Left lobe of liver (tissue), 2 donors: ENCODE data around the gene AKT1. TPM values are rescaled to one million over a fixed set of nuclear protein-coding genes. Genes with fewer than 3 reads are reported as not detected.
A peak's percentile ranks its signal among the peaks of the same experiment; 100 is the strongest.
"Not testable (repeated sequence)": the region's sequence is repeated elsewhere in the genome, so short reads cannot be mapped to it uniquely, and the experiment has no call there.

Experiments used
- ATAC-seq: fragments of 200-7000 bp; cut with Tn5 transposase; one replicate; pipeline ENCODE4 v1.9.1; 2020; ENCODE audit warnings: mild to moderate bottlenecking, moderate library complexity
- DNase-seq: peaks from one replicate; pipeline ENCODE4 v3.0.0-alpha.2; 2020; ENCODE audit warnings: low spot score
- total RNA-seq: library from RNA; stranded (reverse); gene quantifications from one replicate; pipeline ENCODE4 v1.2.1, GENCODE V29; 2021
- donor health status: DM: no; HTN: no; CAD: no; lungs with moderate emphysema.
- donor health status: DM: no; HTN: yes; CAD: no.

Gene AKT1
- 90.1 TPM for total RNA-seq

DNA sequence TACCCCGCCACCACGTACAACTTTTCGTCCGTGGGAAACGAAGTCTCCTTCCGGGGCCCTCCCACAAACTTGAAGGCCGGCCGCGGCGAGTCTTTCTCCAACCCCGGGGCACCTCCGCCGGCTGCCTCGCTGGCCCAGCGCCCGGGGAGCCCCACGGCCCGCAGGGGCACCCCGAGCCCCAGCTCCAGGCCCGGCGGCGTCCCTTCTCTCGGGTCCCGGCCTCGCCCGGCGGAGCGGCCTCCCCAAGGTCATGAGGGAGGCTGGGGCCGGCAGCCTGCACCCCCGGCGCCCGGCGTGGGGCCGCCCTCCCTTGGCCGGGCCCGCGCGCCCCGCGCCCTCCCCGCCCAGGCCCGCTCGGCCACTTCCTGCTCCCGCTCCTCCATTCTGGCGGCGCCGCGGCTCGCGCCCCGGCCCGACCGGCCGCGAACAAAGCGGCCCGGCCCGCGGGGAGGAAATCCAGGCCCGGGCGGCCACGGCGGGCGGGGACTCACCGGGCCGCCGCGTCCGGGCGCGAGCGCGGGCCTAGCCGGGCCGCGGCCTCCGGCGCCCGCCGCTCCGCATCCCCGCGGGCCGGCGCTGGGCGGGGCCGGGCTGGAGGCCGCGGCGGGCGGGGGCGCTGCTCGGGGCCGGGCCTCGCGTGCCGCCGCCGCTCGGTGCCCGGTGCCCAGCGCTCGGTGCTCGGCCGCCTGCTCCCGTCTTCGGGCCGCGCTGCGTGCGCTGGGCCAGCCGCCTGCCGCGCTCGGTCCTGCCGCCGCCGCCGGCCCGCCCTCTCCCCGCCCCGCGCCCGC lies at the start of gene AKT1:
TSS of gene AKT1 (minus strand) at position 756 of the 788 bp plus-strand sequence. CDS start 3,105 bp downstream, outside the sequence.
- ATAC-seq (no peak), DNase-seq (no peak)

DNA sequence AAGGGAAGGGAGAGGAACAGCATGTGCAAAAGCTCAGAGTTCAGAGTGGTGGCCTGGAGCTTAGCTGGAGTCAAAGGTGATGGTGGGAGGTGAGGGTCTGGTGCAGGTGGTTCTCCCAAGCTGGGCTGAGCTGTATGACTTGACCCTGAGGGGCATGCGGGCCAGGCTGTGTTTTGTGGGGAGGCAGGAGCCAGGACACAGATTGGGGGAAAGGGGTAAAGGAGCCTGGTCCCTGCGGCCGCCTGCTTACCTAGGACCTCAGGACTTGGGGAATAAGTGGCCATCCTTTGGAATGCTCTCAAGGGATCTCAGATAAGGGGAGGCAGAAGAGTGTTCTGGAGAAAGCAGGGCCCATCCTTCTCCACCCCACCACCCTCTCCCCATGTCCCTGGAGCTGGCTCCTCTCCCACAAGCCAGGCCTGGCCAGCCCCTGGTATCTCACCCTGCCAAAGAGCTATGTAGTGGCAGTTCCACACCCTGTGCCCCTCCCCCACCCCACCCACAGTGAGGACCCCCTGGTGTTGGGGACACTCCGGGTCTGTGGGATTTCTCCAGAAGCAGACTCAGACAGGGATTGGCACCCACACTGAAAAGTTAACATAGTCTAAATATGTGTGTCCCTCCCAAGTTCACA lies 49.6 kb upstream of the AKT1 start:
- DNase-seq (no peak), ATAC-seq (no peak)

DNA sequence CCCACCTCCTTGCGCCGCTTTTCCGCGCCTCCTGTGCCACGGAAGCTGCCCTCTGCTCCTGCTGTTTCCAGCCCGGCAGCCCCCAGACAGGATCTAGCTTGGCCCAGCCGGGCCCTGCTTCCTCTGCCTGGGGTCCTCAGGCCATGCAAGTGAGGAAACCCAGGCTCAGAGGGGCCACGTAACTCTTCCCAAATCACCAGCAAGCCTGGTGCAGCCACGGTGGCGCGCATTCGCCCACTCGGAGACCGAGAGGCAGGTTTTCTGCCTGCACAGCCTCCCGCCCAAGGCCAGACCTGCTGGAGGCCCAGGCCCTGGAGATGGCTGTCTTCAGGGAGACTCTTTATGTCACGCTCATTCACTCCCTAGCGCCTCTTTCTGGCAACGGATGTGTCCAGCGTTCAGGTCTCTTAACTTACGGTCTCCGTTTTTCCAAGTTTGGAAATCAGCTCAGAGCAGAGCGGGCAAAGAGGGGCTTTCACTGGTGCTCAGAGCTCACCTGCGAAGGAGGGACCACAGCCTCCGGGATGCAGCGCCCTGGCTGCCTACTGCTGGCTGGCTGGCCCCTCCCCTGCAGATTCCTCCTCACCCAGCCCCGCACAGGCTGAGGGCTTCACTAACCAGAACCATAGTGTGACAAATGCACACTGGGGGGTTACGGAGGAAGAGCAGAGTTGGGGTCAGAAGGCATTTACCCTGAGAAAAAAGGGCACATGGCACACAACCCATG lies 48.9 kb upstream of the AKT1 start:
- ATAC-seq (peak; percentile 29), DNase-seq (no peak)

DNA sequence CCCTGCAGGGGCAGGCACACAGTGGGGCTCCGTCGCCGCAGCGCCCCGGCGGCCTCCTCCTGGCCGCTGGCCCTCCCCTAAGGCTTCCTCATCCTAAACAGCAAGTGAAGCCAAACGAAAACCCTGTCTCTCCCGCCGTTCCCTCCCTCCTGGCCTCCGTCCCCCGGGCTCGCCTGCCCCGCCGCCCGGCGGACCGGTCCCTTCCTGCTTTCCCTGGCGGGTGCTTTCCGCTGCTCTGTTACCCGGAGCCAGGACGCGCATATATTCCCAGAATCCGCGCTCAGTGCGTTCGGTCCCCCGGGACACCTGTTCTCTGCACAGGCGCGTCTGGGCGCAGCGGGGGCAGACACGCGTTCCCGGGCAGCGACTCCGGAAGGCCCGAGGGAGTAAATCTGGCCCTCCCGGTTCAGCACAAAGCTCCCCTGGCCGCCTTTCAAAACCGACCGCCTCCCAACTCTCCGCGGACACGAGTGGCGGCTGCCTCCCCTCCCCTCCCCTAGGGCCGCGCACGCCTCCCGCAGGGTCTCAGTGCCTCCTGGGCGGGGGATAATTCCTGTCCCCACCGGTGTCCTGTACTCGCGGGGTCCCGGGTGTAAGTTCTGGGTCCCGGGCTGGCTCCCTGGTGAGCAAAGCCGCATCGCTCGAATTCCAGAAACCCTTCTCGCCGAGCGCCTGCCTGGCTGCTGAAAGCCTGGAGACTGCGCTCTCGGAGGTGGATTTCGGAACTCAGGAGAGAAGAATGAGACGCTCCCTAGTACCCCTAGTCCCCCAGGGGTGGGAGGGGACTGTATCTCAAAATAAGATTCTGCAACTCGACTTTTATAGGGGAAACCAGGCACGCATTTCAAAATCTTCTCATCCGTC lies 48.1 kb upstream of the AKT1 start:
- DNase-seq (no peak), ATAC-seq (peak; percentile 80)

DNA sequence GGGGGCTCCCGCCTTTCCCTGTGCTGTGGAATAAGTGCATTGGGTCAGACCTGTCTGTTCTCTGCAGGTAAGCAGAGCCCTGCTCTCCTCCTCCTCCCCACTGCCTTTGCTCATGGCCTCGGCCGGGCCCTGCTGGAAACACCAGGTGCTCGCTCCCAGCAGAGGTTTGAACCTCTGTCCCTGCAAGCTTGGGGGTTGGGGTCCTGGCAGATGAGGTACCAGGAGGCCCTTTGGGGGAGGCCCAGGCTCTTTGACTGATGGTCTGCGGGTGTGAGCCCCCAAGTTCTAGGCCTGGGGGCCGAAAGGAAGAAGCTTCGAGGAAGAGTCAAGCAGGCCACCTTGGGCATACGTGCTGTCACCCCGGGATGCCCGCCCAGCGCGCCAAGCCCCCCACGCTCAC lies 47.5 kb upstream of the AKT1 start:
- no peak for ATAC-seq
- no peak for DNase-seq

DNA sequence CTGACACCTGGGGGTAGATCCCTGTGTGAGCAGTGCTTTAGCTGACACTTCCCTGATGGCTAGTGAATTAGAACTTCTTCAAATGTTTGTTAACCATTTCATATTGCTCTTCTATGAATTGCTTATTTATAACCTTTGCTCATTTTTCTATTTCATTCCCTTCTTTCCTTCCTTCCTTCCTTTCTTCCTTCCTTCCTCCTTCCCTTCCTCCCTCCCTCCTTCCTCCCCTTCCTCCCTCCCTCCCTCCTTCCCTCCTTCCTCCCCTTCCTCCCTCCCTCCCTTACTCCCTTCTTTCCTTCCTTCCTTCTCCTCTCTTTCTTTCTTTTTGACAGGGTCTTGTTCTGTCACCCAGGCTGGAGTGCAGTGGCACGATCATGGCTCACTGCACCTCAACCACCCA lies 46.2 kb upstream of the AKT1 start:
- DNase-seq: no peak
- ATAC-seq: no peak

DNA sequence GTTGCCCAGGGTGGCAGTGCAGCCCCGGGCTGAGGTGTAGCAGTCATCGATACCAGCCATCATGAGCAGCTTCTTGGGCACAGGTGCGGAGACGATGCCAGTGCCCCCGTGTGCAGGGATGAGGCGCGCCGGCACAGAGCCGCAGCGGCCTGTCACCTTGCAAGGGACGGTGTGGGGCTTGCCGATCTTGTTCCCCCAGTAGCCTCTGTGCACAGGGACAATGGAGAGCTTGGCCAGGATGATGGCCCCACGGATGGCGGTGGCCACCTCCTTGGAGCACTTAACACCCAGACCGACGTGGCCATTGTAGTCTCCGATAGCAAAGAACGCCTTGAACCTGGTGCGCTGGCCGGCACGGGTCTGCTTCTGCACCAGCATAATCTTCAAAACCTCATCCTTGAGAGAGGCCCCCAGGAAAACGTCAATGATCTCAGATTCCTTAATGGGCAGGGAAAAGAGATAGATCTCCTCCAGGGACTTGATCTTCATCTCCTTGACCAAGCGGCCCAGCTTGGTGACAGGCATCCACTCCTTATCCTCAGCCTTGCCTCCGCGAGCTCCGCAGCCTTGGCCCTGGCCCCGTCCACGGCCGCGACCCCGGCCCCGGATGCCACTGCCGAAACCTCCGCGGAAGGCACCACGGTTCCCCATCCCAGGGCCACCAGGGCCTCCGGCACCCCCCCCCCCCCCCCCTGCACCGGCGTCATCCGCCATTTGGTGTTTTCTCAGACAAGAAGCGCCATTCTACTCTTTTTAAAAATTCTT lies 40.8 kb upstream of the AKT1 start:
- not testable (repeated sequence) for ATAC-seq, DNase-seq

DNA sequence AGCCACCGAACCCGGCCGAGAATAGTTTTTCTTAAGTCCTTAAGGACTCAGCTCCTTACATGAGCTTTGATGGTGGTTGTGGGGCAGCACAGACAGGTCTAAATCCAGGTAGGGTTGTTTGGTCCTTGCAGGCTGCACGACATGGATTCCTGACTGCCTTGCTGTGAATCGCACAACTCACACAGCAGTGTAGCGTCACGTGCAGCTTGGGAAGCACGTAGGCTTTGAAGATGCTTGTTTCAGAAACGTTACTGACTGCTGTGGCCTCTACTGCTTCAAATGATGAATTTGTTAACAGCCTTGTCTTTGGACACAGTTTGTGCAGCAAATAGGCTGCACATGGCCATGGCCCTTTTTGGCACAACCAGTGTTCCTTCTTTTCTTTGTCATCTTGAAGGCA lies 35.2 kb upstream of the AKT1 start:
- DNase-seq (no peak), ATAC-seq (no peak)

DNA sequence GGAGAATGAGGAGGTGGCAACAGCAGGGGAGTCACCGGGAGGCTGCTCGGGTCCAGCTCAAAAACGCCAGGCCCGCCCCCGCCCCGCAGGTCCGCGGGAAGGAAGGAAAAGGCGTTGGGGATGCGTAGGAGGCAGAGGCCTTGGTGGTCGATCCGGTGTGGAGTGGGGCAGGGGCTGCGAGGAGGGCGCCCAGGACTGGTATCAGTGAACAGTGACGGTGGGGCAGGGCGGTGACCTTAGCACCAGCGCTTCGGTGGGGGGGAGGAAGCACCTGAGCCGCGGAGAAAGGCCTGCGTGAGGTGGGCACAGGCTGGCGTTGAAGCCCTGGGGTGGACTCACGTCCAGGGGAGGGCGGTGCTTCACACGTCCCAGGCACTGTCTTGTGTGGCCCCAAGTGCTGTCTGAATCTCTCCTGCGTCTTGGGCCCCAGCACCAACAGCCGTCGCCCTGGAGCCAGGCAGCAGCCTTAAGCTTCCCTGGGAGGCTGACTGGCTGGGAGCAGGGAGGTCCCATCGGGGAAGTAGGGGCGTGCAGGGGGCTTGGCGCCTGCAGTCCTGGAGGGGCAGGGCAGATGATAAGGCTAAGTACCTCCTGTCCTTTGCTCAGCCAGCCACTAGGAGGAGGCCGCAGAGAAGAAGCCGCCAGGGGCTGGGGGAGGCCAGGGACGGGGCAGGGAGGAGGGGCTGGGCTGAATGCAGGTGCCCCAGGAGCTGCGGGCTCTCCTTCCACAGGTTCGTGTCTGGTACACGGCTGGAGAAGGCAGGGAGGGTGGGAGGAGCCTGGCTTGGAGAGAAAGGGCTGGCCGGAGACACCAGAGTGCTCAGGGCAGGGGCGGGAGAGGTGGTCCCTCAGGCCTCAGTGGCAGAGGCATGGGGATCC lies 31.9 kb upstream of the AKT1 start:
- ATAC-seq (peak; percentile 34), DNase-seq (peak; percentile 55)

DNA sequence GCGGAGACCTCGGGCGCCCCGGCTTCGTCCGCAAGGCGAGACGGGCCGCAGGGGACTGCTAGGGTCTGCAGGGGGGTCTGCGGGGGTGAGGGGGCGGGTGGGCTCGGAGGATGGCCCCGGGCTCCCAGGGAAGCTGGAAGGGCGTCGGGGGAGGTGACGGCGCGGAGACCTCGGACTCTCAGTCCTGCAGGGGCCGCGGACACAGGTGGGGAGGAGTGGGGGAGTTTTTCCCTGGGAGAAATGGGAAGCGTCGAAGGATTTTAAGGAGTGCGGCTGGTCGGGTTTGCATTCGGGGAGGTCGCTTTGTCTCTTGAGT lies 31.3 kb upstream of the AKT1 start:
- ATAC-seq (peak; percentile 1), DNase-seq (no peak)

DNA sequence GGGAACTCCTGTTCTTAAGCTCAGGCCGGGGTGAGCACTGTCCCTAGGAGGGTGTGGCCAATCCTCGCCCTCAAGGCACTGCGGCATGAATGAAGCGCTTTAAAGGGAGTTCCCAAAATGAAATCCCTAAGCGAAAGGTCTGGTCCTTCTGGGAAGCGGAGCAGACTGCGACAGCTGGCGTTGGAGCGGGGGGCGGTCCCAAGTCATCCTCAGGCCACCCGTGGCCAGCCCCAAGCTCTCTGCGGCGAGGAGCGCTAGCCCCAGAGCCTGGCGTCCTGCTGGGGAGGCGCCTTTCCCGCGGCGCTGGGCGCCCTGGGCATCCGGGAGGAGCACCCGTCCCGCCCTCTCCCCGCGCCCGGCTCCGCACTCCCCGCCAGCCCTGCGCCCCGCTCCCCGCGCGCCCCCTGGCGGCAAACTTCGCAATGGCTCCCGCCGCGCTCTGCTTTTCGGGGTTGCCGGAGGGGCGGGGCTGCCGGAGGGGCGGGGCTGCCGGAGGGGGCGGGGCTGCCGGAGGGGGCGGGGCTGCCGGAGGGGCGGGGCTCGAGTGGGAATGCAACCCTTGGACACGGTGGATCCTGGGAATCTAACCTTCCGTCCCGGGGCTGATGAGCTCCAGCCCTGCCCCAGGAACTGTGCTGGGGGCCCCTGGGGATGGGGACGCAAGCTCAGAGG lies 30.8 kb upstream of the AKT1 start:
- peak; percentile 95 for ATAC-seq
- DNase-seq: peak; percentile 91

DNA sequence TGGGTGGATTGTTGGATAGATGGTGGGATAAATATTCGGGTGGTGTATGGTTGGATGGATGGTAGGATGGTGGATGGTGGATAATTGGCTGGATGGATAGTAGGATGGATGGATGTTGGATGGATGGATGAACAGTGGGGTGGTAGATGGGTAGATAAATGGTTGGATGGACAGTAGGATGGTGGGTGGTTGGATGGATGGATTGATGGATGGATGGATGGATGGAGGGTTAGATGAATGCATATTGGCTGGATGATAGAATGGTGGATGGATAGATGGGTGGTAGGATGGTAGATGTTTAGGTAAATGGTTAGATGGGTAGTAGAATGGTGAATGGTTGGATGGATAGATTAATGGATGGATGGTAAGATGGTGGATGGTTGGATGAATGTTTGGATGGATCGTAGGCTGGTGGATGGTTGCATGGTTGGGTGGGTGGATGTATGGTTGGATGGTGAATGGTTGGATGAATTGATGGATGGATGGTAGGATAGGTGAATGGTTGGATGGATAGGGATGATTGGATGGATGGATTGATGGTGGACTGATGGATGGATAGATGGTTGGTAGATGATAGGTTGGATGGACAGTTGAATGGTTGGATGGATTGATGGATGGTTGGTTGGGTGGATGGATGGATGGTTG lies 28.9 kb upstream of the AKT1 start:
- ATAC-seq (no peak), DNase-seq (no peak)

DNA sequence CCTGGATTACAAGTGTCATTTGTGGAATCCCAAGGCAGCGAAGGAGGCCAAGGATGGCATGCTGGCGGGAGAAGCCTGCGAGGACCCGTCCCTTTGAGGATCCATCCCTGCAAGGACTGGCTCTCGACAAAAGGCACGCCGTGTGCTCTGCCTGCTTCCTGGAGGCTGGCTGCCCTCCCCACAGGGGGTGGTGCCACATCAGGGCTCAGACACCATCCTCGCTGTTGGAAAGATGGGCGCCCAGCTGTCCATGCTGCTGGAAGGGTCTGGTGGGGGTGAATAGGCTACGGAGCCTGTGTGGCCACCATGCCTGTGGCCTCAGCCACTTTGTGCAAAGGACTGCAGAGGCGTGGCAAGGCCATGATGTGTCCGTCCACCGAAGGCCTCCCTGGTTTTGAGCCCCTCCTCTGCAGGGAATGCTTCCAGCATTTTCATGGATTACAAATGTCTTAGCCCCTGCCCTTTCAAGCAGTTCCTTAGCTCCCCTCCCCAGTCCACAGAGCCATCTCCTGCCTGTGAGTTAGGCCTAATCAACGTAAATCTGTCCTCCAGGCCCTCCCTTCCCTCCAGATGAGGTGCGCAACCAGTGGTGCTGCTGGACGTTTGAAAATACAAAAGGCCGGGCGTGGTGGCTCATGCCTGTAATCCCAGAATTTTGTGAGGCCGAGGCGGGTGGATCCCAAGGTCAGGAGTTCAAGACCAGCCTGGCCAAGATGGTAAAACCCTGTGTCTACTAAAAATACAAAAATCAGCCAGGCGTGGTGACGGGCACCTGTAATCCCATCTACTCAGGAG lies 27.5 kb upstream of the AKT1 start:
- DNase-seq: no peak
- no peak for ATAC-seq

DNA sequence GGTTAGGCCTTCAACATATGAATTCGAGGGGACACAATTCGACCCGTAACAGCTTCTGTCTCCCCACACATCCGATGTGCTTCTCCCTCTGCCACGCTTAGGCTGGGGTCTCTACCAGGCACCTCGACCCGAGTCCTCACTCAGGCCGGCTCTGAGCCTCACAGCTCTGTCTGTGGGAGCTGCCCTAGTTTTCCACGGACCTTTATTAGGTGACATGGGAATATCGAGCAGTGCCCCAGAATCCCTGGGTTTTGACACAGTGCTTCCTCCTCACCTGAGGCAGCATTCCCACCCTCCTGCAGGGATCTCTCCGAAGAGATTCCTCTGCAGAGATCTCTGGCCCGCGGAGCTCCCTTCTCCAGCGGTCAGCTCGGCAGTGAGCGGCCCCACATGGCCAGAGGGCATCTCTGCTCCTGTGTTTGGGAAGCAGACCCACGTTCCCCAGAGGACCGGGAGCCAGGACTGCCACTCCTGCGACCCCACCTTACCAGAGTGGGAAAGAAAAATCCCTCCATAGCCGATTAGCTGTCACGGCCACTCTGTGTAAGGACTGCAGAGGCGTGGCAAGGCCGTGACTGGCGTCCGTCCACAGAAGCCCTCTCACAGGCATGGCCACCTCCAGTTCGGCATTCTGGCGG lies 26.5 kb upstream of the AKT1 start:
- DNase-seq (no peak), ATAC-seq (no peak)

DNA sequence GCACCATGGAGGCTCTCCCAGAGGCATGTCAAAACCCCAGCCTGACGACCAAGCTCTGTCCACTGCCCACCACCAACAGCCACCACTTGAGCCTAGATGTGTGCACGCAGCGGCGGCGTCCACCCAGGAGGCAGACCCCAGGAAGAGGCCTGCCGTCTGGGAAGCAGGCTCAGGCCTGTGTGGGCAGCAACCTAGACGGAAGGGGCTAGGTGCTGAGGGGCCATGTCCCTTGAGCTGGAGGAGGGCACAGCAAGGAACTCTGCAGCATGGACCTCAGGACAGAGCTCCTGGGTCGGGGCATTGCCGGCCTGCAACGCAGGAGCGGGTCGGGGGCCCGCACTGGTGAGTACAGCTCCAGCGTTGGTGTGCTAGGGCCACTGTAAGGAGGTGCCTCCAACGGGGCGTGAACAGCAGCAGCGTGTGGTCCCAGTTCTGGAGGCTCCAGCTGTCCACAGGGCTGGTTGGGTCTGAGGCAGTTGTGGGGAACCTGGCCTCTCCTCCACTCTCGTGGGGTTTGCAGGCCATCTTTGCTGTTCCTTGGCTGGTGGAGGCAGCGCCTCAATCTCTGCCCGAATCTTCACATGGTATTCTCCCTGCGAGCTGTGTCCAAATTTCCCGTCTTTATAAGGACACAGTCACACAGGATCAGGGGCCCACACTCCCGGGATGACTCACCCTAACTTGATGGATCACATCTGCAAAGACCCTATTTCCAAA lies 25.8 kb upstream of the AKT1 start:
- ATAC-seq (no peak), DNase-seq (no peak)

DNA sequence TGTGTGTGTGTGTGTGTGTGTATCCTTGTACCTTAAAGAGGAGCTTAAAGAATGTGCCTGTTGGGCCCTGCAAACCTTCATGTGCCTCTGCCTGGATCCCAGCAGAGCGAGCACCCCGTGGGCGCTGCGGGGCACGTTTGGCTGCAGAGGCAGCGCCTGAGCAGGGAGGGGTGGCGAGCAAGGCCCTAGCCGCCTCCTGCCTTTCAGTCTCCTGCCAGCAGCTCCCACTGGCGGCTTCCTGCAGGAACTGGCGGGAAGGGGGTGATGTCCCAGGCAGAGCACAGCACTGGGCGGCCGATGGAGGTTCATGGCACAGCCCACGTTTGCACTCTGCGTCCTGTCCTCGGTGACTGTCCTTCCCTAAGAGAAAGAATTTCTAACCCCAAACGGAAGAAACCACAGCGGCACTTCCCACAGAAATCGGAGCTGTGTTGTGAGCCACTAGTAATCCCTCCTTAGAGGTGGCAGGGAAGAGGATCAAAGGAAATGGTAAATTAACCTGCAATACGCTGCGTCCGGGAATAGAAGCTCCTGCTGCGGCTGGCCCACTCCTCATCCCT lies 25.2 kb upstream of the AKT1 start:
- ATAC-seq (peak; percentile 57), DNase-seq (no peak)
